Panc1 (cell line): Measurements from ENCODE around the gene MRFAP1L1. TPM values are rescaled to one million over a fixed set of nuclear protein-coding genes. Genes with fewer than 3 reads are reported as not detected.

ENCODE experiments used
- ATAC-seq: fragments of 200-7000 bp; cut with Tn5 transposase; 2 replicates; pipeline ENCODE4 v1.9.1; 2020; ENCODE audit warnings: mild to moderate bottlenecking, moderate library complexity
- BruUV-seq: library from RNA; stranded (reverse); fragments of 400-500 nt; replicated peaks from 2 replicates; lab custom pipeline; 2021; lab: Mats Ljungman, UMichigan
- CTCF ChIA-PET: fragments of 300-600 bp; sonication (Branson Sonifier 250); formaldehyde crosslinking; loops from one replicate; lab custom pipeline; 2022; ENCODE audit warnings: antibody characterized with exemption; lab: Charles Lee
- POLR2A ChIA-PET: fragments of 300-600 bp; sonication (Branson Sonifier 250); formaldehyde crosslinking; loops from one replicate; lab custom pipeline; 2022; ENCODE audit warnings: antibody characterized with exemption; lab: Charles Lee
- DNase-seq: peaks from one replicate; pipeline ENCODE4 v3.0.0-alpha.2; 2010; ENCODE audit warnings: low read depth, low spot score
- H3K27ac ChIP-seq: 2 replicates; pipeline ENCODE4 v1.5.1; 2011; ENCODE audit warnings: mild to moderate bottlenecking, low read length, inconsistent platforms
- H3K27me3 ChIP-seq: fragments of 200-500 bp; sonication (Bioruptor generic); 2 replicates; pipeline ENCODE4 v1.6.0; 2014; ENCODE audit warnings: low read length, inconsistent platforms; ENCODE audit not compliant: control insufficient read depth, insufficient read depth
- H3K36me3 ChIP-seq: fragments of 200-500 bp; sonication (Bioruptor generic); 2 replicates; pipeline ENCODE4 v1.5.1; 2014; ENCODE audit warnings: inconsistent platforms, mild to moderate bottlenecking, low read length, moderate library complexity; ENCODE audit not compliant: control insufficient read depth, insufficient read depth
- H3K4me1 ChIP-seq: 2 replicates; pipeline ENCODE4 v1.5.1; 2011; ENCODE audit warnings: inconsistent platforms, mild to moderate bottlenecking, low read length, moderate library complexity; ENCODE audit not compliant: control insufficient read depth, insufficient read depth
- H3K4me3 ChIP-seq, 2 experiments: 2 replicates each; pipeline ENCODE4 v1.5.1; 2011 to 2012; ENCODE audit warnings: low read depth in 2 of 2, low read length in 2 of 2, mild to moderate bottlenecking in 2 of 2, inconsistent platforms in 1 of 2, moderate library complexity in 1 of 2
- H3K9me3 ChIP-seq: fragments of 200-500 bp; sonication (Bioruptor generic); 2 replicates; pipeline ENCODE4 v1.5.1; 2014; ENCODE audit warnings: low read depth, mild to moderate bottlenecking, inconsistent platforms, low read length, moderate library complexity; ENCODE audit not compliant: control insufficient read depth, insufficient read depth
- POLR2AphosphoS5 ChIP-seq: IDR thresholded peaks from 2 replicates; pipeline ENCODE4 v1.6.1; 2012; ENCODE audit warnings: mild to moderate bottlenecking, low read depth, low read length, moderate library complexity
- SIN3A ChIP-seq: IDR thresholded peaks from 2 replicates; pipeline ENCODE4 v1.6.1; 2012; ENCODE audit warnings: low read depth, mild to moderate bottlenecking, low read length, moderate library complexity, borderline replicate concordance; ENCODE audit not compliant: insufficient read depth
- TCF7L2 ChIP-seq: IDR thresholded peaks from 2 replicates; pipeline ENCODE4 v1.6.1; 2011; ENCODE audit warnings: mild to moderate bottlenecking, low read depth, low read length, inconsistent platforms
- in situ Hi-C: cut with HindIII; loops from 2 replicates; pipeline ENCODE4 v1.10.0; 2016; ENCODE audit warnings: low sequenced_read_pairs, low pct_unique_long_range_greater_than_20kb
- intact Hi-C: fragments of 100-400 bp; cut with micrococcal nuclease; formaldehyde crosslinking; loops from one replicate; pipeline ENCODE4 v1.10.0; 2022; ENCODE audit not compliant: unreplicated experiment
- total RNA-seq: library from RNA; stranded (reverse); gene quantifications from one replicate; pipeline ENCODE4 v1.2.1, GENCODE V29; 2021; ENCODE audit not compliant: unreplicated experiment
- TF ChIP-seq, protein P1 (sequence below), 2 experiments: IDR thresholded peaks; 2 replicates each; pipeline ENCODE4 v1.6.1; 2011 to 2012; ENCODE audit warnings: low read depth in 2 of 2, control low read depth in 1 of 2, low read length in 1 of 2, mild to moderate bottlenecking in 1 of 2, moderate library complexity in 1 of 2; ENCODE audit not compliant: insufficient read depth in 1 of 2
- TF ChIP-seq, protein P2 (sequence below): fragments of 450-650 bp; IDR thresholded peaks from 2 replicates; pipeline ENCODE4 v1.5.1; 2017; ENCODE audit warnings: mild to moderate bottlenecking

Gene MRFAP1L1
- total RNA-seq, 1 experiment from 2014 or later = 29.5 TPM

DNA sequence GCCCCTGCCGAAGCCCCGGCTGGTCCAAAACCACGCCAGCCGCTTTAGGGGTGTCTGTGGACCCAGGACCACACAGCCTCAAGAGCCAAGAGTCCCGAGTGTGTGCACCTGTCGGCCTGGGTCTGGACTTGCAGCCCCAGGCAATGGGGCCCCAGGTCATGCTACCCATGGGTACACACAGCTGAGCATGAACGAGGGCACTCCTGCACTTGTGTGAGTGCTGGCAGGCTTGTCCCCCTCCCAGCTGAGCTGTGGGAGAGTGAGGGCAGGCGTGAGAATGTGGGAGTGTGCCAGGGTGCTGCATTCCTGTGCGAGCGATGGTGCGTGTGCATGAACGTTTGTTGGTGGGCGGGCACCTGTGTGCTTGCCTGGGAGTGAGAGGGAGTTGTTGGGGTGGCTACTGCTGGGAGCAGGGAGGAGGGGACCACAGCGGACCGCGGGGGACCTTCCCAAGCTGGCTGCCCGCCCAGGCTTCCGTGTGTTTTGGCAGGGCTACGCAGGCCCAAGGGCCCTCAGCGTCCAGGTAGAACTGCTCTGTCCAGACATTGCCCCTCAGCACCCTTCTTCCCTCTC is 37.1 kb upstream of the MRFAP1L1 start:
- H3K27me3 ChIP-seq = no peaks in the 10 kb centered on the region
- peaks cover 30% of the 10 kb centered on the region for H3K4me1 ChIP-seq
- in situ Hi-C loops (no loop called here), intact Hi-C loops (no loop called here)
- H3K4me3 ChIP-seq = 0 out of 4 replicates have a peak overlapping the region, but pooled peaks of 1 of the 2 experiments have one; percentile 14
- POLR2A ChIA-PET = interaction anchor here (0.6 kb wide), 1 partner anchor 56 kb away, joined by 3 read pairs; no protein-coding TSS in a partner anchor
- H3K27ac ChIP-seq = no peak overlapping the region
- CTCF ChIA-PET = no interaction called here
- BruUV-seq = no TSS peak
- H3K9me3 ChIP-seq = no peaks in the 10 kb centered on the region
- H3K36me3 ChIP-seq = no peaks in the 10 kb centered on the region
- DNase-seq (no peak), ATAC-seq (peak; percentile 53)
- TF ChIP-seq POLR2AphosphoS5 (no peak), TCF7L2 (no peak), SIN3A (no peak)
- TF ChIP-seq, protein P1, sequence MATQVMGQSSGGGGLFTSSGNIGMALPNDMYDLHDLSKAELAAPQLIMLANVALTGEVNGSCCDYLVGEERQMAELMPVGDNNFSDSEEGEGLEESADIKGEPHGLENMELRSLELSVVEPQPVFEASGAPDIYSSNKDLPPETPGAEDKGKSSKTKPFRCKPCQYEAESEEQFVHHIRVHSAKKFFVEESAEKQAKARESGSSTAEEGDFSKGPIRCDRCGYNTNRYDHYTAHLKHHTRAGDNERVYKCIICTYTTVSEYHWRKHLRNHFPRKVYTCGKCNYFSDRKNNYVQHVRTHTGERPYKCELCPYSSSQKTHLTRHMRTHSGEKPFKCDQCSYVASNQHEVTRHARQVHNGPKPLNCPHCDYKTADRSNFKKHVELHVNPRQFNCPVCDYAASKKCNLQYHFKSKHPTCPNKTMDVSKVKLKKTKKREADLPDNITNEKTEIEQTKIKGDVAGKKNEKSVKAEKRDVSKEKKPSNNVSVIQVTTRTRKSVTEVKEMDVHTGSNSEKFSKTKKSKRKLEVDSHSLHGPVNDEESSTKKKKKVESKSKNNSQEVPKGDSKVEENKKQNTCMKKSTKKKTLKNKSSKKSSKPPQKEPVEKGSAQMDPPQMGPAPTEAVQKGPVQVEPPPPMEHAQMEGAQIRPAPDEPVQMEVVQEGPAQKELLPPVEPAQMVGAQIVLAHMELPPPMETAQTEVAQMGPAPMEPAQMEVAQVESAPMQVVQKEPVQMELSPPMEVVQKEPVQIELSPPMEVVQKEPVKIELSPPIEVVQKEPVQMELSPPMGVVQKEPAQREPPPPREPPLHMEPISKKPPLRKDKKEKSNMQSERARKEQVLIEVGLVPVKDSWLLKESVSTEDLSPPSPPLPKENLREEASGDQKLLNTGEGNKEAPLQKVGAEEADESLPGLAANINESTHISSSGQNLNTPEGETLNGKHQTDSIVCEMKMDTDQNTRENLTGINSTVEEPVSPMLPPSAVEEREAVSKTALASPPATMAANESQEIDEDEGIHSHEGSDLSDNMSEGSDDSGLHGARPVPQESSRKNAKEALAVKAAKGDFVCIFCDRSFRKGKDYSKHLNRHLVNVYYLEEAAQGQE (IDR thresholded peaks at IDR 0.05; ENCODE audit: insufficient read depth in 1 of 2, low read depth in 2 of 2, low read length in 1 of 2) = no peak

DNA sequence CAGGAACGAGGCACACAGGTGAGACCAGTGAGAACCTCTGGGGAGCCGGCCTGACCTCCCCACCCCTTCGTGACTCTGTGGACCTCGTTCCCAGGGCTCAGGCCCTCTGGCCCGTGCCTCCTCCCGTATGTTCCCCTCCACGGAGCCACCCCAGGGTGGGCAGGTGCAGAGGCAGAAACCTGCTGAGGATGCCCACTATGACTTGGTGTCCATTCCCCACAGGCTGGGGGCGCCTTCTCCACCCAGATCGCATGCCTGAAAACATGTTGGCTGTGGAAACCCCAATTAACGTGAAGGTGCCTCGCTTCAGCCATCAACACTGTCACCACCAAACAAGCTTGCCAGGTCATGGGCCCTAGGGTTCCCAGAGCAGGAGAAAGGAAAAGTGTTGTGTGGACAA is 33.3 kb upstream of the MRFAP1L1 start:
- Histone ChIP-seq H3K4me3 (no peak overlapping the region), H3K27ac (no peak overlapping the region), H3K4me1 (peaks cover 9% of the 10 kb centered on the region), H3K9me3 (no peaks in the 10 kb centered on the region), H3K27me3 (no peaks in the 10 kb centered on the region), H3K36me3 (no peaks in the 10 kb centered on the region)
- TF ChIP-seq TCF7L2 (no peak), SIN3A (no peak), POLR2AphosphoS5 (no peak)
- TF ChIP-seq, protein P1 (IDR thresholded peaks at IDR 0.05; ENCODE audit: insufficient read depth in 1 of 2, low read depth in 2 of 2, low read length in 1 of 2) = no peak
- TF ChIP-seq, protein P2, sequence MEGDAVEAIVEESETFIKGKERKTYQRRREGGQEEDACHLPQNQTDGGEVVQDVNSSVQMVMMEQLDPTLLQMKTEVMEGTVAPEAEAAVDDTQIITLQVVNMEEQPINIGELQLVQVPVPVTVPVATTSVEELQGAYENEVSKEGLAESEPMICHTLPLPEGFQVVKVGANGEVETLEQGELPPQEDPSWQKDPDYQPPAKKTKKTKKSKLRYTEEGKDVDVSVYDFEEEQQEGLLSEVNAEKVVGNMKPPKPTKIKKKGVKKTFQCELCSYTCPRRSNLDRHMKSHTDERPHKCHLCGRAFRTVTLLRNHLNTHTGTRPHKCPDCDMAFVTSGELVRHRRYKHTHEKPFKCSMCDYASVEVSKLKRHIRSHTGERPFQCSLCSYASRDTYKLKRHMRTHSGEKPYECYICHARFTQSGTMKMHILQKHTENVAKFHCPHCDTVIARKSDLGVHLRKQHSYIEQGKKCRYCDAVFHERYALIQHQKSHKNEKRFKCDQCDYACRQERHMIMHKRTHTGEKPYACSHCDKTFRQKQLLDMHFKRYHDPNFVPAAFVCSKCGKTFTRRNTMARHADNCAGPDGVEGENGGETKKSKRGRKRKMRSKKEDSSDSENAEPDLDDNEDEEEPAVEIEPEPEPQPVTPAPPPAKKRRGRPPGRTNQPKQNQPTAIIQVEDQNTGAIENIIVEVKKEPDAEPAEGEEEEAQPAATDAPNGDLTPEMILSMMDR = no peak
- CTCF ChIA-PET = no interaction called here
- BruUV-seq = no TSS peak
- POLR2A ChIA-PET = no interaction called here
- intact Hi-C loops (no loop called here), in situ Hi-C loops (no loop called here)
- DNase-seq (no peak), ATAC-seq (no peak)
